Dedifferentiated amniotic fluid mesenchymal stem cell (primary cell): ENCODE measurements around the gene PCDHB16.
"Not testable (repeated sequence)": the region's sequence is repeated elsewhere in the genome, so short reads cannot be mapped to it uniquely, and the experiment has no call there.

ENCODE experiments used
- DNase-seq: peaks from one replicate; pipeline ENCODE4 v3.0.0-alpha.2; 2016; ENCODE audit errors: extremely low spot score

The PCDHB16 gene

GRCh38 chr5:141184117-141184855 is 2.1 kb downstream of the PCDHB16 start:
- DNase-seq: not testable (repeated sequence)

- DNase-seq: peak; percentile 73
Observed at GRCh38 chr5:141186897-141187512, 4.8 kb downstream of the PCDHB16 start, which contains the start of gene PCDHB9. TSS of gene PCDHB9 (plus strand) at chr5:141187161. CDS start at chr5:141187319, 158 bp downstream.

GRCh38 chr5:141188682-141189081 is 6.5 kb downstream of the PCDHB16 start:
- not testable (repeated sequence) for DNase-seq

GRCh38 chr5:141189131-141189530 is 6.9 kb downstream of the PCDHB16 start:
- not testable (repeated sequence) for DNase-seq

- no peak for DNase-seq
Observed at GRCh38 chr5:141192110-141192725, 10.0 kb downstream of the PCDHB16 start, which contains the start of gene PCDHB10. TSS of gene PCDHB10 (plus strand) at chr5:141192353. CDS start at chr5:141192553, 200 bp downstream.

- not testable (repeated sequence) for DNase-seq
Observed at GRCh38 chr5:141194332-141194731, 12.1 kb downstream of the PCDHB16 start.

GRCh38 chr5:141196363-141196762 is 14.2 kb downstream of the PCDHB16 start:
- no peak for DNase-seq

- DNase-seq: no peak
Observed at GRCh38 chr5:141199359-141200235, 17.4 kb downstream of the PCDHB16 start, which contains the start of gene PCDHB11. TSS of gene PCDHB11 (plus strand) at chr5:141199627. CDS start at chr5:141199775, 148 bp downstream.

- not testable (repeated sequence) for DNase-seq
Observed at GRCh38 chr5:141201126-141201525, 18.9 kb downstream of the PCDHB16 start.

- not testable (repeated sequence) for DNase-seq
Observed at GRCh38 chr5:141201646-141202045, 19.5 kb downstream of the PCDHB16 start.

GRCh38 chr5:141208478-141208877 is 26.3 kb downstream of the PCDHB16 start, which contains the start of gene PCDHB12:
TSS of gene PCDHB12 (plus strand) at chr5:141208719. CDS start at chr5:141208908, 189 bp downstream.
- no peak for DNase-seq

GRCh38 chr5:141210281-141210680 is 28.1 kb downstream of the PCDHB16 start:
- DNase-seq: not testable (repeated sequence)

- DNase-seq: not testable (repeated sequence)
Observed at GRCh38 chr5:141210849-141211248, 28.7 kb downstream of the PCDHB16 start.

GRCh38 chr5:141213656-141214339 is 31.6 kb downstream of the PCDHB16 start, which contains the start of gene PCDHB13:
TSS of gene PCDHB13 (plus strand) at chr5:141213919. CDS start at chr5:141214124, 205 bp downstream.
- DNase-seq: not testable (repeated sequence)

GRCh38 chr5:141214583-141214982 is 32.4 kb downstream of the PCDHB16 start:
- not testable (repeated sequence) for DNase-seq

GRCh38 chr5:141215504-141215903 is 33.3 kb downstream of the PCDHB16 start:
- not testable (repeated sequence) for DNase-seq

GRCh38 chr5:141216035-141216434 is 33.8 kb downstream of the PCDHB16 start:
- DNase-seq: not testable (repeated sequence)

- DNase-seq: peak; percentile 54
Observed at GRCh38 chr5:141223112-141223783, 41.1 kb downstream of the PCDHB16 start, which contains the start of gene PCDHB14. TSS of gene PCDHB14 (plus strand) at chr5:141223343. CDS start at chr5:141223506, 163 bp downstream.

GRCh38 chr5:141224844-141225243 is 42.7 kb downstream of the PCDHB16 start:
- not testable (repeated sequence) for DNase-seq

- not testable (repeated sequence) for DNase-seq
Observed at GRCh38 chr5:141225421-141225820, 43.2 kb downstream of the PCDHB16 start.
